SU-DHL-6 (cell line): Measurements from ENCODE around the gene GPX2.

Experiments used
- CTCF ChIP-seq: fragments of 200-600 bp; sonication (generic); IDR thresholded peaks from one replicate; pipeline ENCODE4 v1.5.1; 2017; ENCODE audit warnings: antibody characterized with exemption, mild to moderate bottlenecking, low read length, moderate library complexity; ENCODE audit not compliant: insufficient read depth, poor library complexity, severe bottlenecking
- EZH2phosphoT487 ChIP-seq: fragments of 200-600 bp; sonication (generic), shearing (Covaris generic); conservative IDR thresholded peaks from 2 replicates; pipeline ENCODE4 v1.6.1; 2018; ENCODE audit warnings: mild to moderate bottlenecking, antibody characterized with exemption, low read length, moderate library complexity, mixed read lengths

GRCh38 chr14:64920465-64920864, 22.1 kb downstream of the GPX2 start:
- TF ChIP-seq CTCF, result no peak
- no peak for TF ChIP-seq EZH2phosphoT487
